ENCODE results near the gene BEX5. TPM values are rescaled to one million over a fixed set of nuclear protein-coding genes. Genes with fewer than 3 reads are reported as not detected.

BEX5 gene
- total RNA-seq, 6 experiments from 2014 or later = 0.81 to 2.4 (median 1.1) TPM; not detected in 1

DNA sequence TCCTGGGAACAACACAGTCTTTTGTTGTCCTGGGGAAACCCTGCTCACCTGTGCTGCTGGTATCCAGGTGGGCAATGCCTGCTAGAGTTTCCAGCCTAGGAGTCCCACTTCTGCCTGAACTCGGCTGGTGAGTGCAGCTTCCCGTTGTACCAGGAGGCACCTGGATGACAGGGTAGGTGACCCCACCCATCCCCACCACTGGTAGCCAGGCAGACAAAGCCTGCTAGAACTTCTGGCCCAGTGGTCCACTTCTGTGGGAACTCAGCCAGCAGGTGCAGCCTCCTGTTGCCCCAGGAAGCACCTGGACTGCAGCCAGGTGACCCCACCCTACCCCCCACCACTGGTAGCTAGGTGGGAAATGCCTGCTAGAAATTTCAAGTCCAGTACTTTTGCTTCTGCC lies 40.0 kb downstream of the BEX5 start:
- H3K9me3 ChIP-seq = no peaks in the 10 kb centered on the region
- intact Hi-C loops (cut with DNase I) = no loop called here
- ATAC-seq = no peak
- H3K36me3 ChIP-seq = no peaks in the 10 kb centered on the region
- H3K4me3 ChIP-seq = no peak overlapping the region
- H3K27me3 ChIP-seq = peaks cover 0 to 11% of the 10 kb centered on the region in 2 donors
- WGBS (ENCODE audit: insufficient coverage, low coverage, low lambda C conversion rate, missing lambda C conversion rate) = no CpG with 5 or more reads among the region's 2 CpGs
- no peak for DNase-seq
- H3K4me1 ChIP-seq = no peaks in the 10 kb centered on the region
- no peak for TF ChIP-seq POLR2A (IDR thresholded peaks at IDR 0.05)
- TF ChIP-seq, protein P1, sequence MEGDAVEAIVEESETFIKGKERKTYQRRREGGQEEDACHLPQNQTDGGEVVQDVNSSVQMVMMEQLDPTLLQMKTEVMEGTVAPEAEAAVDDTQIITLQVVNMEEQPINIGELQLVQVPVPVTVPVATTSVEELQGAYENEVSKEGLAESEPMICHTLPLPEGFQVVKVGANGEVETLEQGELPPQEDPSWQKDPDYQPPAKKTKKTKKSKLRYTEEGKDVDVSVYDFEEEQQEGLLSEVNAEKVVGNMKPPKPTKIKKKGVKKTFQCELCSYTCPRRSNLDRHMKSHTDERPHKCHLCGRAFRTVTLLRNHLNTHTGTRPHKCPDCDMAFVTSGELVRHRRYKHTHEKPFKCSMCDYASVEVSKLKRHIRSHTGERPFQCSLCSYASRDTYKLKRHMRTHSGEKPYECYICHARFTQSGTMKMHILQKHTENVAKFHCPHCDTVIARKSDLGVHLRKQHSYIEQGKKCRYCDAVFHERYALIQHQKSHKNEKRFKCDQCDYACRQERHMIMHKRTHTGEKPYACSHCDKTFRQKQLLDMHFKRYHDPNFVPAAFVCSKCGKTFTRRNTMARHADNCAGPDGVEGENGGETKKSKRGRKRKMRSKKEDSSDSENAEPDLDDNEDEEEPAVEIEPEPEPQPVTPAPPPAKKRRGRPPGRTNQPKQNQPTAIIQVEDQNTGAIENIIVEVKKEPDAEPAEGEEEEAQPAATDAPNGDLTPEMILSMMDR (IDR thresholded peaks at IDR 0.05) = no peak
- no peak overlapping the region for H3K27ac ChIP-seq

DNA sequence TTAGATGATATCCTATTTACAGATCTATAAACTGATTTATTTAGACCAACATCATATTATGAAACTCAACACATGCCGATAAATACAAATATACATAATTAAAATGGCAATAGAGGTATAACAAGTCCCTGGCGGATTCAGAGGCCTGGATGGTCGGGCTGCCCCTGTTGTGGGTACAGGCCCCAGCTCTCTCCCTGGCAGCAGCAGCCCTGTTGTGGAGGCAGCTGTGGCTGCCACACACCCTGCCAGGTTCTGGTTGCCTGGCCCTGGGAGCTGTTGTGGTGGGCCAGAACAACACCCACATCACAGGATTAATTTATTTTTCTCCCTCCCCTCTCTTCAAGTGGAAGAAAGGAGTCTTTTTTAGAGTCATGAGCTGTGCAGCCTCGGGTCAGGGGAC lies 42.4 kb downstream of the BEX5 start:
- intact Hi-C loops (cut with DNase I) = no loop called here
- Histone ChIP-seq H3K36me3 (no peaks in the 10 kb centered on the region), H3K4me3 (no peak overlapping the region), H3K4me1 (no peaks in the 10 kb centered on the region), H3K9me3 (no peaks in the 10 kb centered on the region), H3K27ac (no peak overlapping the region), H3K27me3 (peaks cover 0 to 11% of the 10 kb centered on the region in 2 donors)
- WGBS (ENCODE audit: insufficient coverage, low coverage, low lambda C conversion rate, missing lambda C conversion rate) = 42% methylated on average over 4 of the region's 4 CpGs
- TF ChIP-seq POLR2A (IDR thresholded peaks at IDR 0.05) = no peak
- DNase-seq (no peak), ATAC-seq (no peak)

Other genes starting within 250 kb of the BEX5 start
- gene ZMAT1, start 223.9 kb downstream of the BEX5 start, total RNA-seq = 1 to 10 TPM; 2.3 to 5.7 (median 2.8) TPM
- not detected for gene TCEAL2, start 30.3 kb downstream of the BEX5 start, total RNA-seq
- not detected for gene TCEAL6, start 13.5 kb downstream of the BEX5 start, total RNA-seq
- not detected for gene TCP11X1, start 59.3 kb upstream of the BEX5 start, total RNA-seq
- not detected for gene NXF2, start 91.2 kb upstream of the BEX5 start, total RNA-seq

Measured in right lobe of liver (tissue), 6 donors.